GM19193 (cell line): ENCODE measurements around the gene C2CD4C.

Experiments
- POLR2A ChIP-seq: IDR thresholded peaks from 4 replicates; pipeline ENCODE4 v1.6.1; 2011; ENCODE audit not compliant: insufficient read depth, insufficient read length; ENCODE audit errors: extremely low read depth

C2CD4C gene

DNA sequence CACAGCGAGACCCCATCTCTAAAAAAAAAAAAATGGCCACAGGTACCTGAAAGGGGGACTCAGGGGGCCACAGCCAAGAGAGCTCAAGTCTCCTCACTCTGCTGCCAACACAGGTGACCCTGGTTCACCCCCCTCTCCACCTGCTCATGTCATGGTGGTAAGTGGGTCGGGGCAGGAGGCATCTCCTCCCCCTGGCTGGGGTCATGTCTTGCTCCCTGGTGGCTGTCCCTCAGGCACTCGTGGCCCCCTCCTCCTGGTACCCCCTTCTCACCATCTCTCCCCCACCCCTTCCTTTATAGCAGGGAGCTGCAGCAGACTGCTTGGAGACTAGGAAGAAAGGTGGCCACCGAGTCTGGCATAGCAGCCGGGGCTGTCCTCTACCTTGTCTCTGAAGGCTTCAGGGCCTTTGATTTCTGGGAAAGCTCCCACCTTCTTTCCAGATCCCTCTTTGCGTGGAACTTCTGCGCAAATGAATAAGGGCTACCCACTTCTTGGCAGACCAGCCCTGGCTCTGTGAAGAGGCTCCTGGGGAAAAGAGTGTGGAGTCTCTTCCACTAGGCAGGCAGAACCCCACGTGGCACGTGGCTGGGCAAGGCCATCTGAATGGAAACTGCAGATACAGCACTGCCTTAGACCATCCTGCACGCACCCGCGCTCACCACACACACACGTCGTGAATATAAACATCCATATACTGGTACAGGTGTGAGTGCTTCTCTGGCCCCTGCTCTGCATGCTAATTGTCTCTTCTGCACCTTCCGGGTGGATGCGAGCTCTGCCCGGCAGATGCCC is 44.3 kb downstream of the C2CD4C start:
- no peak for TF ChIP-seq POLR2A

- no peak for TF ChIP-seq POLR2A
Observed at GRCh38 chr19:362683-363082, 46.3 kb downstream of the C2CD4C start.

DNA sequence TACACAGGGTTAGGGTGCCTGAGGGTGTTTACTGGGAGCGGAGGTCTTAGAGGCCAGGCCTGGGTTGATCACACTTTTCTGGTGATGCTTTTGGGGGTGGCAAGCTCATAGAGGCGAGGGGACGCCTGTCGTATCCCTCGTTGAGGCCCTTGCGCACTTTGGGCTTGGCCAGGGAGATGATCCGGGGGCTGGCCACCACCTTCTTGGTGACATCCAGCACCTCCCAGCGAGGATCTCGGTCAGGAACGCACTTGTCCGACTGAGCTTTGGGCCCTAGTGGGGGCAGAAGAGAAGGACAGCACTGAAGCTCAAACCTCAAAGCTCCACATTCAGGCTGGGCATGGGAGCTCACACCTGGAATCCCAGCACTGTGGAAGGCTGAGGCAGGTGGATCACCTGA is 46.8 kb downstream of the C2CD4C start:
- TF ChIP-seq POLR2A, result no peak

- no peak for TF ChIP-seq POLR2A
Observed at GRCh38 chr19:359653-359925, 49.4 kb downstream of the C2CD4C start.
